ENCODE measurements around the gene CELF4. TPM values are rescaled to one million over a fixed set of nuclear protein-coding genes. Genes with fewer than 3 reads are reported as not detected.

CELF4 gene
- total and polyA plus RNA-seq, 2 donors (not counting 3 experiments of a cell fraction or from before 2014, with no cell fraction given): not detected

DNA sequence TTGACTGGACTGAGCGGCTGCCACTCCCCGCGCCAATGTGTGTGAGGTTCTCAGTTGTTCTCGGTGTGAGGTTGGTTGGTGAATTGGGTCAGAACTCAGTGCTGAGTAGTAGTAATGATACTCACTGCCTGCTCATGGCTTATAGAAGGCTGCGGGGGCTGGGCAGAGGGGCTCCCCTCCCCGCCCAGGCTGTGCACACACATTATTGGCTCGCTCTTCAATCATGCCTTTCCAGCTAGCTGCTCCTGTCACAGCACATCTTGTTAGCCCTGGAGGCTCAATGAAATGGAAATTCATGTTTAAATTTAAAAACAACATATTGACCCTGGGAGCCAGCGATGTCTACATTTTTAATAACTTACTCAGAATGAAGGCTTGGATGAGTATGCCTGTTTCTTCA, 152.8 kb downstream of the CELF4 start:
- no peaks in the 10 kb centered on the region for H4K20me1 ChIP-seq (replicated peaks; ENCODE audit: control insufficient read depth, extremely low read depth, insufficient read depth, low read length)
- dilution Hi-C loops (cut with MboI; ENCODE audit: extremely low pct_ligation_motif_present, low sequenced_read_pairs): no loop called here
- intact Hi-C loops (cut with micrococcal nuclease): no loop called here

More for the DNA sequence above, 152.8 kb downstream of the CELF4 start:
- BruUV-seq (replicated peaks): no TSS peak
- H2AFZ ChIP-seq (ENCODE audit: low read depth, low read length): no peak overlapping the region
- DNase-seq (ENCODE audit: low read depth, low spot score) (no peak), FAIRE-seq (no peak)
- H3K27me3 ChIP-seq (ENCODE audit: control insufficient read depth in 2 of 2, insufficient read depth in 2 of 2, low read length in 2 of 2): no peaks in the 10 kb centered on the region
- H3K36me3 ChIP-seq (ENCODE audit: control insufficient read depth in 2 of 2, extremely low read depth in 1 of 2, insufficient read depth in 2 of 2, low read length in 2 of 2): no peaks in the 10 kb centered on the region
- H3K9ac ChIP-seq (replicated peaks; ENCODE audit: extremely low read depth, insufficient read depth, low read length): no peak overlapping the region
- no peaks in the 10 kb centered on the region for H3K79me2 ChIP-seq (ENCODE audit: control insufficient read depth, insufficient read depth, low read length)
- no peak overlapping the region for H3K4me2 ChIP-seq (ENCODE audit: insufficient read depth, low read length)
- no peaks in the 10 kb centered on the region for H3K9me3 ChIP-seq (replicated peaks; ENCODE audit: control insufficient read depth, insufficient read depth, low read length)
- H3K27ac ChIP-seq (ENCODE audit: insufficient read depth, low read depth, low read length): no peak overlapping the region
- H3K4me1 ChIP-seq (ENCODE audit: control insufficient read depth, extremely low read depth, insufficient read depth, low read length): no peaks in the 10 kb centered on the region
- POLR2A ChIA-PET: no interaction called here
- no peak overlapping the region for H3K4me3 ChIP-seq (replicated peaks in 1 of 3; ENCODE audit: insufficient read depth in 1 of 3, low read depth in 1 of 3, low read length in 3 of 3)
- H3K9me1 ChIP-seq (replicated peaks; ENCODE audit: control insufficient read depth, extremely low read depth, insufficient read depth, low read length): no peaks in the 10 kb centered on the region
- CTCF ChIA-PET: no interaction called here
- TF ChIP-seq CTCF (IDR thresholded peaks at IDR 0.05; ENCODE audit: extremely low read depth in 1 of 2, insufficient read depth in 1 of 2, low read depth in 1 of 2, low read length in 2 of 2) (no peak), GATA2 (IDR thresholded peaks at IDR 0.05; ENCODE audit: insufficient read depth, insufficient read length, low read depth, low read length) (no peak), POLR2AphosphoS5 (IDR thresholded peaks at IDR 0.05; ENCODE audit: insufficient read depth, low read depth, low read length) (no peak), POLR2A (IDR thresholded peaks at IDR 0.05; ENCODE audit: low read depth, low read length) (no peak), MAX (IDR thresholded peaks at IDR 0.05; ENCODE audit: insufficient read depth, insufficient read length) (no peak), EZH2 (IDR thresholded peaks at IDR 0.05; ENCODE audit: borderline replicate concordance, low read depth, low read length, severe bottlenecking) (no peak)
